ENCODE results near the gene CENPT. TPM values are rescaled to one million over a fixed set of nuclear protein-coding genes. Genes with fewer than 3 reads are reported as not detected.

The CENPT gene
- total and polyA plus RNA-seq, 8 donors, result 19.6 to 143 (median 31.4) TPM

- ATAC-seq, result no peak
- WGBS, 2 donors, result 91 to 96% methylated on average over 12 of the region's 12 CpGs
Observed at GRCh38 chr16:67885545-67885944, 38.1 kb upstream of the CENPT start.

DNA sequence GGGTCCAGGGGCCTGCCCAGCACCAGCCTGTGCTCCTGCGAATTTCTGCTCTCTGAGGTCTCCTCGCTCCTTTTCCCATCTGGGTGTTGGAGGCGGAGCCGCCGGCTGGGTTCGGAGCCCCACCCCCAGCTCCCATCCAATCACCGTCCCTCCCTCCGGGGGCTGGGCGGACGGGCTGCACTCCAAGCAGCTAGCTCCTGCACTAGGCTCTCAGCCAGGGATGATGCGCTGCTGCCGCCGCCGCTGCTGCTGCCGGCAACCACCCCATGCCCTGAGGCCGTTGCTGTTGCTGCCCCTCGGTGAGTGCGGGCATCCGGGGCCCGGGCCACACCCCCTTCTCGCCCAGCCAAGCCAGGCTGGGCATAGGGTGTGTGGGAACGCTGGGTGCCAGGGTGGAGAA lies 37.2 kb upstream of the CENPT start, which contains the start of gene NRN1L:
NRN1L (plus strand) TSS at position 202 of the 400 bp plus-strand sequence; CDS start at position 221, 19 bp downstream.
- Histone ChIP-seq H3K9me3 (no peaks in the 10 kb centered on the region), H3K27me3 (no peaks in the 10 kb centered on the region), H3K36me3 (peaks cover under 1 to 41% (median 34%) of the 10 kb centered on the region in 3 donors), H3K27ac (no peak within 1 kb of the TSS), H3K4me3 (no peak within 1 kb of the TSS), H3K4me1 (no peaks in the 10 kb centered on the region)
- TF ChIP-seq CTCF (IDR thresholded peaks at IDR 0.05), result no peak
- ATAC-seq (peak; percentile 30 to 83 (median 76)), FAIRE-seq (no peak), DNase-seq (peak in 5 of 6 donors; percentile 43 to 72 (median 61))
- WGBS, 2 donors, result 63 to 69% methylated on average over 22 of the region's 22 CpGs
- intact Hi-C loops (cut with DNase I), result loop anchor here in 1 of 3 donors (5.0 to 10.0 kb wide), 2 partner anchors 48 to 150 kb away; partner anchors contain the start of gene CTRL

More at GRCh38 chr16:67885545-67885944, 38.1 kb upstream of the CENPT start:
- no peak overlapping the region for H3K4me3 ChIP-seq
- H3K36me3 ChIP-seq, result peaks cover 0 to 32% (median 27%) of the 10 kb centered on the region in 3 donors
- no peaks in the 10 kb centered on the region for H3K9me3 ChIP-seq
- intact Hi-C loops (cut with DNase I), result loop anchor here in 1 of 3 donors (10.0 kb wide), 1 partner anchor 149 kb away; no protein-coding TSS in a partner anchor
- H3K27ac ChIP-seq, result no peak overlapping the region
- TF ChIP-seq CTCF (IDR thresholded peaks at IDR 0.05), result no peak
- H3K4me1 ChIP-seq, result no peaks in the 10 kb centered on the region
- no peak for DNase-seq
- no peak for FAIRE-seq
- no peaks in the 10 kb centered on the region for H3K27me3 ChIP-seq

GRCh38 chr16:67883872-67884261 lies 36.4 kb upstream of the CENPT start:
- peak; percentile 69 to 81 (median 78) for TF ChIP-seq CTCF (IDR thresholded peaks at IDR 0.05)
- no peak overlapping the region for H3K4me3 ChIP-seq
- no peaks in the 10 kb centered on the region for H3K4me1 ChIP-seq
- no peak for FAIRE-seq
- no peaks in the 10 kb centered on the region for H3K9me3 ChIP-seq
- peak; percentile 80 to 86 (median 84) for ATAC-seq
- WGBS, 2 donors, result 52 to 60% methylated on average over 11 of the region's 11 CpGs
- peak in 5 of 6 donors; percentile 50 to 90 (median 70) for DNase-seq
- H3K27ac ChIP-seq, result no peak overlapping the region
- peaks cover 9 to 49% (median 42%) of the 10 kb centered on the region in 3 donors for H3K36me3 ChIP-seq
- intact Hi-C loops (cut with DNase I), result loop anchor here in 1 of 3 donors (5.0 to 10.0 kb wide), 2 partner anchors 48 to 151 kb away; partner anchors contain the start of gene CTRL
- no peaks in the 10 kb centered on the region for H3K27me3 ChIP-seq

DNA sequence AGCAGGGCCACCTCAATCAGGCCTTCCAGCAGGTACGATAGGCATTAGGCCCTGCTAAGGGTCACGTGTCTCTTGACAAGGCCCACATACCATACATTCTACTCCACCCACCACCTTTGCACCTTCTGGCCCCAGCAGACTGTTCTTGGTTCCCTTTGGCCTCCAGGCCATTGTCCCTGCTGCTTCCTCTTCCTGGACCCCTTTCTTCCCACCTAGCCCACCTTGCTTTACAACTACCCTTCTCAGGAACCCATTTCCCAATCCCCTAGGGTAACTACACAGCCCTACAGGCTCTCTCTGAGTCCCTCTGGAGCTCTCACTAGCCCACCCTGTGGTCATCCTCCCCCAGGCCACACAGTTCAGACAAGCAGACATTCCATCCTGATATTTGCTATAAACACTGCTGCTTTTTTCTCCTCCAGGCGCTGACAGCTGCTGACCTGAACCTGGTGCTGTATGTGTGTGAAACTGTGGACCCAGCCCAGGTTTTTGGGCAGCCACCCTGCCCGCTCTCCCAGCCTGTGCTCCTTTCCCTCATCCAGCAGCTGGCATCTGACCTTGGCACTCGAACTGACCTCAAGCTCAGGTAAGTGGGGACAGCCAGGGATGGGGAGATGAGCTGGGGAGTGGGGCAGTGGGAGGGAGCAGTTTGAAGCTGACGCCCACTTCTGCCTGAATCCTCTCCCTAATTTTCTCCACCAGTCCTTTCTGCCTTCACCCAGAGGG lies 35.8 kb upstream of the CENPT start:
- DNase-seq (no peak), ATAC-seq (peak in 2 of 4 donors; percentile 13 to 14), FAIRE-seq (no peak)
- H3K4me1 ChIP-seq, result no peaks in the 10 kb centered on the region
- H3K9me3 ChIP-seq, result no peaks in the 10 kb centered on the region
- H3K27me3 ChIP-seq, result no peaks in the 10 kb centered on the region
- no peak for TF ChIP-seq CTCF (IDR thresholded peaks at IDR 0.05)
- no peak overlapping the region for H3K4me3 ChIP-seq
- intact Hi-C loops (cut with DNase I), result loop anchor here in 1 of 3 donors (5.0 to 10.0 kb wide), 2 partner anchors 49 to 151 kb away; partner anchors contain the start of gene CTRL
- 61 to 73% methylated on average over 6 of the region's 6 CpGs for WGBS, 2 donors
- H3K27ac ChIP-seq, result no peak overlapping the region
- H3K36me3 ChIP-seq, result peaks cover 13 to 55% (median 47%) of the 10 kb centered on the region in 3 donors
